ENCODE data around the gene STRADB. TPM values are rescaled to one million over a fixed set of nuclear protein-coding genes. Genes with fewer than 3 reads are reported as not detected.

Gene STRADB
- total RNA-seq, 1 experiment from 2014 or later = 24.3 TPM

DNA sequence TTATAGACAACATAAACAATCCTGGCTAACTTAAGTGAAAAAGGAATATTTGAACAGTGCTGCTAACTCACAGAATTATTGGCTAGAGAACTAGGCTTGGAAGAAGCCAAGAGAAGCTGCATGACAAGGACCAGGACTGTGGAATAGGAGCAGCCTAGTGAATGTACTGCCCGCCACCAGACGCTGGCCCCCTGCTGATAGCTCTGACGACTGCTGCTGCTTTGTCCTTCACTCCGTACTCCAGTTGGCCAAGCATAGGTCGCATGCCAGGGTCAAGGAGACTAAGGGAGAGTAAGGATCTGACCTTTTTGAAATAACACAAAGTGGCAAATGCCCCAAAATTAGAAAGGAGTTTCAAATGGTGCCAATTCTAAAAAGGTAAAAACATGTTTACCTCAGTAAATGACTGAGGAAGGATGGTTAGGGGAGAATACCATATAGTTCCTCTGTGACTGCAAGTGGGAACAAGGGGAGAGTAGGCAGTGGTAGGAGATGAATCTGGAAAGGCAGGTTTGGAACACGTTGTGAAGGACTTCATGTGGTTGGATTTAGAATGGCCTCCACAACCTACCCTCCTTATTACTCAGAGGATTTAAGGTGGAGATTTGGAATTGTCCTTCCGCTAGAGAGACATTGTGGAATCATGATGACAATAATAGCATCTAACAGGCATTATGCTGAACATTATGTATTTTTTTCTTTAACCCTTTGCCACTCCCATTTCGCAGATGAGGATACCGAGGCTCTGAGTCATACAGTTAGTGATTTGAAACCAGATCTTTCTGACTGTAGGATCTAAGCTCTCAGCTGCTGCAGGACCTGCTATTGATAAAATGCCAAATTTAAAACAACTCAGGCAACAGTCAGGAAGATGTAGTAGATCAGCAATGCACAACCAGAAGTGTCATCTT, 19.5 kb downstream of the STRADB start:
- DNase-seq (ENCODE audit: low spot score) = no peak
- ChIA-PET CTCF (no interaction called here), POLR2A (ENCODE audit: low non-redundant PET) (no interaction called here)
- no peak overlapping the region for H3K27ac ChIP-seq (ENCODE audit: low read depth, low read length, poor library complexity, severe bottlenecking)
- peaks cover 8% of the 10 kb centered on the region for H3K4me1 ChIP-seq (ENCODE audit: insufficient read depth, low read length, poor library complexity, severe bottlenecking)
- TF ChIP-seq, protein P1, sequence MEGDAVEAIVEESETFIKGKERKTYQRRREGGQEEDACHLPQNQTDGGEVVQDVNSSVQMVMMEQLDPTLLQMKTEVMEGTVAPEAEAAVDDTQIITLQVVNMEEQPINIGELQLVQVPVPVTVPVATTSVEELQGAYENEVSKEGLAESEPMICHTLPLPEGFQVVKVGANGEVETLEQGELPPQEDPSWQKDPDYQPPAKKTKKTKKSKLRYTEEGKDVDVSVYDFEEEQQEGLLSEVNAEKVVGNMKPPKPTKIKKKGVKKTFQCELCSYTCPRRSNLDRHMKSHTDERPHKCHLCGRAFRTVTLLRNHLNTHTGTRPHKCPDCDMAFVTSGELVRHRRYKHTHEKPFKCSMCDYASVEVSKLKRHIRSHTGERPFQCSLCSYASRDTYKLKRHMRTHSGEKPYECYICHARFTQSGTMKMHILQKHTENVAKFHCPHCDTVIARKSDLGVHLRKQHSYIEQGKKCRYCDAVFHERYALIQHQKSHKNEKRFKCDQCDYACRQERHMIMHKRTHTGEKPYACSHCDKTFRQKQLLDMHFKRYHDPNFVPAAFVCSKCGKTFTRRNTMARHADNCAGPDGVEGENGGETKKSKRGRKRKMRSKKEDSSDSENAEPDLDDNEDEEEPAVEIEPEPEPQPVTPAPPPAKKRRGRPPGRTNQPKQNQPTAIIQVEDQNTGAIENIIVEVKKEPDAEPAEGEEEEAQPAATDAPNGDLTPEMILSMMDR (conservative IDR thresholded peaks at IDR 0.05; ENCODE audit: low read depth, low read length) = no peak
- no peak for TF ChIP-seq EZH2 (IDR thresholded peaks at IDR 0.05; ENCODE audit: borderline replicate concordance, low read depth, low read length, poor library complexity, severe bottlenecking)
- H3K27me3 ChIP-seq (replicated peaks; ENCODE audit: insufficient read depth, low read depth, low read length, poor library complexity) = no peaks in the 10 kb centered on the region
- no peaks in the 10 kb centered on the region for H3K36me3 ChIP-seq (ENCODE audit: insufficient read depth, low read length, poor library complexity, severe bottlenecking)
- H3K9me3 ChIP-seq (ENCODE audit: low read depth, low read length, poor library complexity, severe bottlenecking) = no peaks in the 10 kb centered on the region
- H3K4me3 ChIP-seq (ENCODE audit: low read depth, low read length, poor library complexity, severe bottlenecking) = no peak overlapping the region
- BruUV-seq (replicated peaks) = no TSS peak
- intact Hi-C loops (cut with micrococcal nuclease; ENCODE audit: unreplicated experiment) = no loop called here

DNA sequence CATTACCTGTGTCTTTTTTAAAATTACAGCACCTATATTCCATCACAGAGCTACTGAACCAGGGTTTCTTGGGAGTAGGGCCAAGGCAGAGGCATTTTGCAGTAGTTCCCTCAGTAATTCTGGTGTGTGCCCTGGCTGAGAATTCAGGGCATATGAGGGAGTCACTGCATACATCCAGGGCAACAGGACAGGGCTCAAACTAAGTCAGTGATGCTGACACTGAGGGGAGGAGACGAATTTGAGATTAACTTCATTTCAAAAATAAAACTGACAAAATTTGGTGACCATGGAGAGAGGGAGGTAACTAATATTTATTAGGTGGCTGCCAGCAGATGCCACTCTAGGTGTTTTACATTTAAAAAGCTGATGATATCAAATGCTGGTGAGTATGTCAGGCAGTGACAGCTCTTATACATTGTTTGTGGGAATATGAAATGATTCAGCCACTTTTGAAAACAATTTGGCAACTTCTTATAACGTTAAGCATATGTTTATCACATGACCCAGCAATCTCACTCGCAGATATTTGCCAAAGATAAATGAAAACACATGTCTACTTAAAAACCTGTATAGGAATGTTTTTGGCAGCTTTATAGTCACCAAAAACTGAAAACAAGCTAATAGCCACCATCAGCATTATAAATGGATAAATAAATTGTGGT, 20.3 kb downstream of the STRADB start:
- no peak overlapping the region for H3K4me3 ChIP-seq (ENCODE audit: low read depth, low read length, poor library complexity, severe bottlenecking)
- no peaks in the 10 kb centered on the region for H3K27me3 ChIP-seq (replicated peaks; ENCODE audit: insufficient read depth, low read depth, low read length, poor library complexity)
- ChIA-PET POLR2A (ENCODE audit: low non-redundant PET) (no interaction called here), CTCF (no interaction called here)
- TF ChIP-seq EZH2 (IDR thresholded peaks at IDR 0.05; ENCODE audit: borderline replicate concordance, low read depth, low read length, poor library complexity, severe bottlenecking) = no peak
- TF ChIP-seq, protein P1 (conservative IDR thresholded peaks at IDR 0.05; ENCODE audit: low read depth, low read length) = no peak
- no peak for DNase-seq (ENCODE audit: low spot score)
- peaks cover 5% of the 10 kb centered on the region for H3K4me1 ChIP-seq (ENCODE audit: insufficient read depth, low read length, poor library complexity, severe bottlenecking)
- H3K9me3 ChIP-seq (ENCODE audit: low read depth, low read length, poor library complexity, severe bottlenecking) = no peaks in the 10 kb centered on the region
- no TSS peak for BruUV-seq (replicated peaks)
- H3K27ac ChIP-seq (ENCODE audit: low read depth, low read length, poor library complexity, severe bottlenecking) = no peak overlapping the region
- intact Hi-C loops (cut with micrococcal nuclease; ENCODE audit: unreplicated experiment) = no loop called here
- no peaks in the 10 kb centered on the region for H3K36me3 ChIP-seq (ENCODE audit: insufficient read depth, low read length, poor library complexity, severe bottlenecking)

DNA sequence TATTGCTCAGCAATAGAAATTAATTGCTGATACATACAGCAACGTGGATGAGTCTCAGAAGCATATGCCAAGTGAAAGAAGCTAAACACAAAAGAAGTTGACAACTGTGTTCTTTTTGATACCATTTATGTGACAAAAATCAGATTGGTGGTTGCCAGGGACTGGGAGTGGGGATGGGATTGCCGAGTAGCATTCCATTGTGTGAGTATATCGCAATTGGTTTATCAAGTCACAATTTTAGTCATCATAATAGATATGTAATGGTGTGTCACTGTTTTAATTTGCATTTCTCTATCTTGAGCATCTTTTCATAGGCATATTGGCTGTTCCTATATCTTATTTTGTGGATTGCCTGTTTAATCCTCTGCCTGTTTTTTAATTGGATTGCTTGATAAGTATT, 20.9 kb downstream of the STRADB start:
- Histone ChIP-seq H3K27ac (ENCODE audit: low read depth, low read length, poor library complexity, severe bottlenecking) (no peak overlapping the region), H3K4me3 (ENCODE audit: low read depth, low read length, poor library complexity, severe bottlenecking) (no peak overlapping the region), H3K36me3 (ENCODE audit: insufficient read depth, low read length, poor library complexity, severe bottlenecking) (no peaks in the 10 kb centered on the region), H3K9me3 (ENCODE audit: low read depth, low read length, poor library complexity, severe bottlenecking) (no peaks in the 10 kb centered on the region), H3K4me1 (ENCODE audit: insufficient read depth, low read length, poor library complexity, severe bottlenecking) (peaks cover 5% of the 10 kb centered on the region), H3K27me3 (replicated peaks; ENCODE audit: insufficient read depth, low read depth, low read length, poor library complexity) (no peaks in the 10 kb centered on the region)
- intact Hi-C loops (cut with micrococcal nuclease; ENCODE audit: unreplicated experiment) = no loop called here
- TF ChIP-seq EZH2 (IDR thresholded peaks at IDR 0.05; ENCODE audit: borderline replicate concordance, low read depth, low read length, poor library complexity, severe bottlenecking) = no peak
- TF ChIP-seq, protein P1 (conservative IDR thresholded peaks at IDR 0.05; ENCODE audit: low read depth, low read length) = no peak
- BruUV-seq (replicated peaks) = no TSS peak
- POLR2A ChIA-PET (ENCODE audit: low non-redundant PET) = no interaction called here
- CTCF ChIA-PET = no interaction called here
- no peak for DNase-seq (ENCODE audit: low spot score)
